Measurements from ENCODE around the gene SGIP1.

- TF ChIP-seq CTCF (IDR thresholded peaks at IDR 0.05) (no peak), POLR2A (IDR thresholded peaks at IDR 0.05) (no peak)
These were observed 218.1 kb downstream of the SGIP1 start, which contains the start of gene DYNLT5 for GRCh38 chr1:66752000-66752592.
